Central memory CD4-positive, alpha-beta T cell (primary cell): ENCODE measurements around the gene AFF3.

Source experiments
- DNase-seq: peaks from one replicate; pipeline ENCODE4 v3.0.0; 2022

The AFF3 gene

GRCh38 chr2:99571021-99571420 lies 571.4 kb downstream of the AFF3 start:
- DNase-seq: no peak

DNA sequence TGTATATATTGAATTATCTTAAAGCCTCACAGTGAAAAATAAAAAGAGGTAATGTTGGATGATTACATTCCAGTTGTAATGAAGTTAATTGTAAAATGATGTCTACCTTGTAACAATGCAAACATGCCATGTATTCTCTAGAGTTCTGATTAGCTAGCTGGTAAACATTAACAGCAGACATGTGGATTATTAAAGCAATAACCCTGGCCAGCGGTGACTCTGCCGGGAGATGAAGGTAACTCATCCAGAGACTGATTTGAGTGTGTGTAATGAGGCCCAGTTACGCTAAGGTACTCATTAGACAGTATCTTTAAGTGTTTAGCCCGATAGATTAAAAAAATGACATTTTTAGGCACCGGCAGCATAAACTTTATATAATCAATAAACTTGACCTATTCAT lies 573.0 kb downstream of the AFF3 start:
- DNase-seq: no peak

GRCh38 chr2:99565227-99565626 lies 577.2 kb downstream of the AFF3 start:
- DNase-seq: no peak

- DNase-seq: no peak
These were observed 579.9 kb downstream of the AFF3 start for GRCh38 chr2:99562516-99562915.

DNA sequence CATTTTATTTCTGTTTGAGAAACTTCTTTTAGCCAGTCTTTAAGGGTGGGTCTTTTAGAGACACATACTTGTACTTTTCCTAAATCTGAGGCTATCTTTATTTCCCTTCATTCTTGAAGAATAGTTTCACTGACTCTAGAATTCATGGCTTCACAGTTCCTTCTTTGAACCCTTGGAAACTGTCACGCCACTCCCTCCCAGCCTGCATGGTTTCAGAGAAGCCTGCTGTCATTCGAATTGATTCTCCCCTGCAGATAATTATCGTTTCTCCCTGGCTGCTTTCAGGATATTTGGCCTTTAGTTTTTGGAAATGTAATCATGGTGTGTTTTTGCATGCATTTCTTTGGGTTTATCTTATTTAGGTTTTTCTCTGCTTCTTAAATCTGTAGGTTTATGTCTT lies 580.6 kb downstream of the AFF3 start:
- DNase-seq: no peak

- DNase-seq: peak; percentile 44
These were observed 583.2 kb downstream of the AFF3 start for GRCh38 chr2:99559075-99559662.

DNA sequence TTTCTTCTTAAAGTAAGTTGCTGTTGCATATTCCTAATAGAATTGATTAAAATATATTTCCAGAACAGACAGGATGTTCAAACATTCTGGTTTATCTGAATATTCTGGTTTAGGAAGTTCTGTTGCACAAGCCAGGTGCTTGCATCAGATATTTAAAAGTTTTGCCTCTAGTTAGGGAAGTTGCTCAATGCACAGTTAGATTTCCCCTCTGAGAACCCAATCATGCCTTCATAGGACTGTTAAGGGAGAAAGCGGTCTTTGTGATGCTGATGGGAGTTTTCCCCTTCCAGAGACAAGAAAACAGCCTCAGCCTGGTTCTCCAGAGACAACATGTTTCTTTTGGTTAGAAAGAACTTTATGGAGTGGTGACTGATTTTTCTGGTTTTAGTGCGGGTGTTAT lies 587.0 kb downstream of the AFF3 start:
- no peak for DNase-seq

DNA sequence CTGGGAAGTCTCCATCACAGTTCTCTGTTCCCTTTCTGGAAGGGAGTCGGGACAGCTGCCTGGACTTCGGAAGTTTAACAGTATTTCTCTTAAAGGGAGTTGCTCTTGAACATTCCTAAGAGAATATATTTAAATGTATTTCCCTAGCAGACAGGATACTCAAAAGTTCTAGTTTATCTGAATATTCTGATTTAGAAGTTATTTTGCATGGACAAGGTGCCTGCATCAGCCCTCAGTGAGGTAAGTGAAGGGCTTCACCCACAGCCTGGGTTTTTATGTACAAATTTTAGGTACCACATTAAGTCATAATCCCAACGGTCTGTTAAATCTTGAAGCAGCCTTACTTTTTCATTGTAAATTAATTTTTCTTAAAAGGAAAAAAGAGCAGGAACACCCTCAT lies 587.5 kb downstream of the AFF3 start:
- no peak for DNase-seq

- DNase-seq: no peak
These were observed 588.2 kb downstream of the AFF3 start for GRCh38 chr2:99554238-99554637.

GRCh38 chr2:99552529-99552928 lies 589.9 kb downstream of the AFF3 start:
- no peak for DNase-seq

GRCh38 chr2:99550368-99550767 lies 592.0 kb downstream of the AFF3 start:
- DNase-seq: no peak

DNA sequence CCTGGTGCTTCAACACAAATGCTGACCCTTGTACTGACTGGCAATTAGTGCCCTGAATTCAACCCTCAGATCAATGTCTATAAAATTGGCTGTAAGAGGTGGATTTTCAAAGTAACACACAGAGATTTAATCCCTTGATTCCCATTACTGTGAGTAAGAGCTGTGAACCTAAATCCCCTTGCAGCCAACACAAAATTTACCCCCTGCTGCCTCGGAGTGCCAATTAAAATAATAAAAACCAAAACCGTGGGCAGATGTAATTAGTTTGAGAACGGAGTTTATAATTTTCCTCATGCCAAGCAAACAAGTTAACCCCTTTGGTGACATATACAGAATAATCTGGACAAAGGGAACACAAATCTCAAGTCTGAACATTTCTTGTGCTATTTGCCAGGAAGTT lies 596.8 kb downstream of the AFF3 start:
- DNase-seq: no peak

- DNase-seq: no peak
These were observed 597.3 kb downstream of the AFF3 start for GRCh38 chr2:99545066-99545465.

GRCh38 chr2:99544608-99545007 lies 597.8 kb downstream of the AFF3 start:
- DNase-seq: no peak

GRCh38 chr2:99543247-99543646 lies 599.1 kb downstream of the AFF3 start:
- no peak for DNase-seq

GRCh38 chr2:99537910-99538485 lies 604.4 kb downstream of the AFF3 start:
- no peak for DNase-seq

- DNase-seq: no peak
These were observed 618.3 kb downstream of the AFF3 start for GRCh38 chr2:99524056-99524455.

DNA sequence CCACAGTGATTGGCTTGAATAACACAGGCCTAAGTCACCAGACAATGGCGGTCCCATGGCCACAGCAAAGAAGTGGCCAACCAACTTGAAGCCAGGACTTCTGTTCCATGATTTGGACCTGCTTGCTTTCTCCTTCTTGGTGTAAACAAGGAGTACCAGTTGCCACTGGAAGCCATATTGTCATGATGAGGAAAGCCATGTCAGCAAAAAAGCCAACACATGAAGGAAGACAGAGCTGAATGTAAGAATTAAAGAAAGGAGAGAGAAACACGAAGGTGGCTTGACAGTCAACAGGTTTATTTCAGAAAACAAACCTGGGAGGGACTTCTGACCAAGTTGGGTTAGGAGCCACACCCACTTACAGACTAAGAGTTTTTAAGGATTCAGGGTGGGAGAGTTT lies 620.2 kb downstream of the AFF3 start:
- no peak for DNase-seq

- no peak for DNase-seq
These were observed 621.6 kb downstream of the AFF3 start for GRCh38 chr2:99520813-99521212.

DNA sequence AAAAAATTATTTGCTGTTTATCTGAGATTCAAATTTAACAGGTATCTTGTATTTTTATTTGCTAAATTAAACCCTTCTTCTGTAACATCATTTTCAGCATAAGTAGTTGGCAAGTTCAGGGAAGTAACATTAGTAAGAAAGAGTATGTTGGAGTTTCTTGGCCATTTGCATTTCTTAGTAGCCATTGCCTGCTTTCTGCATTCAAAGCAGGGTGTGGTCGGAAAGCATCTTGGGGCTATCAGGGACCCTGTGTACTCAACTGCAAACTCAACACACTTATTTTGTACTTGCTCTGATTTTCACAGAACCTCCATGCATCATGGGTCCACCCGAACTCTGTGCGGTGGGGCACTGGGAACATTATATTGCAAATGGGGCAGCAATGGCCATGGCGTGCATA lies 622.2 kb downstream of the AFF3 start:
- no peak for DNase-seq

GRCh38 chr2:99514357-99514756 lies 628.0 kb downstream of the AFF3 start:
- no peak for DNase-seq

DNA sequence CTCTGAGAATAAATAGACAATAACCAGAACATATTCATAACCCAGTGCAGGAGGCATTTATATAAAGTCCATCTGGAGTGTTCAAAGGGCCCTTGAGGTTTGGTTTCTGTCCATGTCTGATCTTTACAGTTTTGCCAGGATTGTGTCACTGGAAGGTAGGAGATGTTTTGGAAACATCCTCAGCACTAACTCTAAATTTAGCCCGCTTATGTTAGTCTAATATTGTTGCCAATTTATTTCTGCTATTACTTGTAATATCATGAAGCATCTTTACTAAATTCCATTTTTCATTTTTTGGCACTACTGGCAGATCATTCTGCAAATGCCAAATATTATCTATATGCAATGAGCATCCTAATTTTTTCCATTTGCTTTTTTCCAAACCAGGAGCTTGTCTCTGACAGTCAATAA lies 630.2 kb downstream of the AFF3 start:
- DNase-seq: no peak

DNA sequence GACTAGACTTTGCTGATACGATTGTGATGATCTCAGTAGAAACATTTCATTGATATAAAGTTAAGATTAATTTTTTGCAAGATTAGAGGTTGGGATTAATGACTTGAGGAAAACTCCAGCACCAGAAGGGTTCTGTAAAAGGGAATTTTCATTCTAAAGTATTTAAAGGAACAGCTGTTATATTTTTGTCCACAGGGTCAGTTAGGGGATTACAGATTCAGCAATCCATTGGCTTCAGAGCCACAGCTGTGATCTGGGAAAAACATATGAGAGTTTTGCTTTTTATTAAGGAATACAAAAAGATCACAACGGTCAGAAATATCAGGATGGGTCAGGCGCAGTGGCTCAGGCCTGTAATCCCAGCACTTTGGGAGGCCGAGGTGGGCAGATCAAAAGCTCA lies 633.0 kb downstream of the AFF3 start:
- no peak for DNase-seq

GRCh38 chr2:99507937-99508818 lies 634.2 kb downstream of the AFF3 start:
- DNase-seq: no peak
